Neural progenitor cell (in vitro differentiated cells): Measurements from ENCODE around the gene TRIM47. TPM values are rescaled to one million over a fixed set of nuclear protein-coding genes. Genes with fewer than 3 reads are reported as not detected.
A peak's percentile ranks its signal among the peaks of the same experiment; 100 is the strongest.

Source experiments
- DNase-seq: peaks from one replicate; pipeline ENCODE4 v3.0.0-alpha.2; 2016; ENCODE audit warnings: low spot score
- H2AFZ ChIP-seq: fragments of 200-600 bp; sonication (generic); replicated peaks from 2 replicates; pipeline ENCODE4 v1.6.1; 2016; ENCODE audit warnings: antibody characterized with exemption
- H3F3A ChIP-seq: fragments of 200-600 bp; sonication (generic); 2 replicates; pipeline ENCODE4 v1.6.1; 2016; ENCODE audit warnings: antibody characterized with exemption, low read depth
- H3K27ac ChIP-seq: fragments of 200-600 bp; sonication (generic); 2 replicates; pipeline ENCODE4 v1.5.1; 2016; ENCODE audit warnings: mild to moderate bottlenecking
- H3K27me3 ChIP-seq: fragments of 200-600 bp; sonication (generic); 2 replicates; pipeline ENCODE4 v1.6.1; 2016; ENCODE audit warnings: mild to moderate bottlenecking, moderate library complexity
- H3K36me3 ChIP-seq: fragments of 200-600 bp; sonication (generic); 2 replicates; pipeline ENCODE4 v1.5.1; 2016
- H3K4me1 ChIP-seq: fragments of 200-600 bp; sonication (generic); 2 replicates; pipeline ENCODE4 v1.6.1; 2016; ENCODE audit warnings: mixed run types
- H3K4me2 ChIP-seq: fragments of 200-600 bp; sonication (generic); 2 replicates; pipeline ENCODE4 v1.6.1; 2016
- H3K4me3 ChIP-seq: fragments of 200-600 bp; sonication (generic); 2 replicates; pipeline ENCODE4 v1.5.1; 2016
- H3K79me2 ChIP-seq: fragments of 200-600 bp; sonication (generic); 2 replicates; pipeline ENCODE4 v1.6.1; 2016; ENCODE audit warnings: low read depth
- H3K9ac ChIP-seq: fragments of 200-600 bp; sonication (generic); 2 replicates; pipeline ENCODE4 v1.6.1; 2016
- H3K9me3 ChIP-seq: fragments of 200-600 bp; sonication (generic); 2 replicates; pipeline ENCODE4 v1.5.1; 2016; ENCODE audit warnings: low read depth
- H4K20me1 ChIP-seq: fragments of 200-600 bp; sonication (generic); 2 replicates; pipeline ENCODE4 v1.6.1; 2016; ENCODE audit warnings: low read depth
- H3K27ac Mint-ChIP-seq: 3 replicates; pipeline ENCODE4 v1.8.0; 2021; ENCODE audit warnings: mixed read lengths
- H3K27me3 Mint-ChIP-seq: 2 replicates; pipeline ENCODE4 v1.8.0; 2022; ENCODE audit warnings: low read depth, mild to moderate bottlenecking, inconsistent platforms, moderate library complexity, mixed read lengths; ENCODE audit not compliant: insufficient read depth
- H3K36me3 Mint-ChIP-seq: 3 replicates; pipeline ENCODE4 v1.8.0; 2021; ENCODE audit warnings: mixed read lengths
- H3K4me1 Mint-ChIP-seq: 3 replicates; pipeline ENCODE4 v1.8.0; 2021; ENCODE audit warnings: mixed read lengths
- H3K4me3 Mint-ChIP-seq: 3 replicates; pipeline ENCODE4 v1.8.0; 2021; ENCODE audit warnings: mild to moderate bottlenecking, moderate library complexity, mixed read lengths
- H3K9me3 Mint-ChIP-seq: 3 replicates; pipeline ENCODE4 v1.8.0; 2020; ENCODE audit warnings: mixed read lengths
- EZH2 ChIP-seq: fragments of 200-600 bp; sonication (generic); IDR thresholded peaks from 2 replicates; pipeline ENCODE4 v1.6.1; 2017; ENCODE audit warnings: antibody characterized with exemption, mild to moderate bottlenecking, moderate library complexity
- EZH2phosphoT487 ChIP-seq: fragments of 200-600 bp; sonication (generic); IDR thresholded peaks from 2 replicates; pipeline ENCODE4 v1.6.1; 2017; ENCODE audit warnings: antibody characterized with exemption
- total RNA-seq: library from RNA; depleted of rRNA; stranded (reverse); fragments of >200 nt; gene quantifications from 2 replicates; pipeline ENCODE4 v1.2.3, GENCODE V29; 2015; ENCODE audit warnings: low replicate concordance
- TF ChIP-seq, protein P1 (sequence below): fragments of 200-600 bp; sonication (generic); IDR thresholded peaks from 2 replicates; pipeline ENCODE4 v1.5.1; 2017; ENCODE audit warnings: antibody characterized with exemption, mild to moderate bottlenecking

Gene TRIM47
- total RNA-seq, 1 donor from 2014 or later = 1.3 TPM

DNA sequence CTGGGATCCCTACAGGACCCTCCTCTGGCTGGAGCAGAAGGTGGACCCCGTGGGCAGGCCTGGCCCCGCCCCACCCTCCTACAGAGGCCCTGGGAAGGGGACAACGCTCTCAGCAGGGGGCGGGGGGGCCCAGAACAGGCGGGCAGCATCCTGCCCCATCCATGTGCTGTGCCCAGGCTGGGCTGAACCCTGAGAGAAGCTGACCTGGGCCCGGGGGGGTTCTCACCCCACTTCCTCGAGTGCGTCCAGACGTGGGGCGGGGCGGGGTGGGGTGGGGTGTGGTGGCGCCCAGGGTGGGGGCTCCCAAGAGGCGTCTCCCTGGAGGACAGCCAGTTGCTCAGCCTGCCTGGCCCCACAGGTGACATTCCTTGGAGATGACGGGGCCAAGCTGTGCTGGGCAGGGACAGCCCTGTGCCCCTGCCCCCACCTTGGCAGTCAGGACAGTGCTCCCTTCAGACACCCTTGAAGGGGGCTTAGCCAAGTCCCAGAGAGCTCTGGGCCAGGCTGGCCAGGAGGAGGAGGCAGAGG lies 33.8 kb downstream of the TRIM47 start:
- Histone ChIP-seq H4K20me1 (peaks cover 6% of the 10 kb centered on the region), H3K4me2 (no peak overlapping the region), H3K4me3 (no peak overlapping the region), H3K9me3 (no peaks in the 10 kb centered on the region), H3K79me2 (no peaks in the 10 kb centered on the region), H3K4me1 (no peaks in the 10 kb centered on the region), H3F3A (peaks cover 20% of the 10 kb centered on the region), H3K27me3 (no peaks in the 10 kb centered on the region), H3K9ac (no peak overlapping the region), H3K27ac (no peak overlapping the region), H2AFZ (no peak overlapping the region), H3K36me3 (no peaks in the 10 kb centered on the region)
- Mint-ChIP-seq H3K27ac (no peak overlapping the region), H3K27me3 (peaks cover 2% of the 10 kb centered on the region), H3K36me3 (peaks cover 3% of the 10 kb centered on the region), H3K4me1 (peaks cover 6% of the 10 kb centered on the region), H3K9me3 (no peaks in the 10 kb centered on the region), H3K4me3 (no peak overlapping the region)
- no peak for DNase-seq
- TF ChIP-seq, protein P1, sequence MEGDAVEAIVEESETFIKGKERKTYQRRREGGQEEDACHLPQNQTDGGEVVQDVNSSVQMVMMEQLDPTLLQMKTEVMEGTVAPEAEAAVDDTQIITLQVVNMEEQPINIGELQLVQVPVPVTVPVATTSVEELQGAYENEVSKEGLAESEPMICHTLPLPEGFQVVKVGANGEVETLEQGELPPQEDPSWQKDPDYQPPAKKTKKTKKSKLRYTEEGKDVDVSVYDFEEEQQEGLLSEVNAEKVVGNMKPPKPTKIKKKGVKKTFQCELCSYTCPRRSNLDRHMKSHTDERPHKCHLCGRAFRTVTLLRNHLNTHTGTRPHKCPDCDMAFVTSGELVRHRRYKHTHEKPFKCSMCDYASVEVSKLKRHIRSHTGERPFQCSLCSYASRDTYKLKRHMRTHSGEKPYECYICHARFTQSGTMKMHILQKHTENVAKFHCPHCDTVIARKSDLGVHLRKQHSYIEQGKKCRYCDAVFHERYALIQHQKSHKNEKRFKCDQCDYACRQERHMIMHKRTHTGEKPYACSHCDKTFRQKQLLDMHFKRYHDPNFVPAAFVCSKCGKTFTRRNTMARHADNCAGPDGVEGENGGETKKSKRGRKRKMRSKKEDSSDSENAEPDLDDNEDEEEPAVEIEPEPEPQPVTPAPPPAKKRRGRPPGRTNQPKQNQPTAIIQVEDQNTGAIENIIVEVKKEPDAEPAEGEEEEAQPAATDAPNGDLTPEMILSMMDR = no peak
- TF ChIP-seq EZH2phosphoT487 = no peak

DNA sequence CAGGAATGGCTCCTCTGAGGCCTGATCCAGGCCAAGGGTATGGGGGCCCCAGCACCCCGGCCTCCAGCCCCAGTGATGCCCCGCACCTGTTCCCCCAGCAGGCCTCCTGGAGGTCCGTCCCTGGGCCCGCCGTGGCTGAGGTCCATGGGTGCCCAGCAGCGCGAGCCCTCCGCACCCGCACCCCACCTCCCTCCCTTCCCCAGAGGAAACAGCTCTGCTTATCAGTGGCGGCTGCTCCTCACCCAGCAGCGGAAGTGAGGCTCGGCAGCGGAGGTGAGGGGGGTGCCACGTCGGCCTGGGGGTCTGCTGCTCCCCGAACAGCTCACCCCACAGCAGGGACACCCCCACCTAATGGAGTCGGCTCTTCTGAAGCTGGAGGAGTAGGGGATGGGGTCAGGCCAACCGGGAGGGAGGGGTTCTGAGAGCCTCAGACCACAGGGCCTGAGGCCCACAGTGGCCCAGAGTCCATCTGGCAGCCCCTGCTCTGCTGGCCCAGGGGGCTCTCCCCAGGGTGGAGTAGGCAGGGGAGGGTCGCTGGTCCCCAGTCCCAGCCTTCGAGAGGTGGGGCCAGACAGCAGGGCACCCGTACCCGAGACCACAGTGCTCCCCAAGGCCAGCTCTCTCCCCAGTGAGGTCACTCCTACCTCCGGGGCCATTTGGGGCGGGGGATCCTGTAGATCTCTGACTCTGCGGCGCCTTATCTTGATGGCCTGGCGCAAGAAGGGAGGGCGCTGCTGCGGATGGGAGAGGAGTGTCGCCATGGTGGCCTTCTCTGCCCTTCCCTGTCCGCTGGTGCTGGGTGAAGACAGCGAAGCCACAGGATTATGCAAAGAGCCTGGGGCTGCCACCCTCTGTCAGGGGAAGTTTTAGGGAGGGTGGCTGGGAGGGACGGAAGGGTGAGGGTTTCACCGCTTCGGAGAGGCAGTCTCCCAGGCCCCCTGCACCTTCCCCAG lies 34.5 kb downstream of the TRIM47 start, which contains the start of gene UNC13D:
TSS of gene UNC13D (minus strand) at position 828 of the 953 bp plus-strand sequence. CDS start at position 761, 67 bp downstream.
- Mint-ChIP-seq H3K4me3 (no peak within 1 kb of the TSS), H3K4me1 (peaks cover 6% of the 10 kb centered on the region), H3K9me3 (no peaks in the 10 kb centered on the region), H3K27me3 (peaks cover 2% of the 10 kb centered on the region), H3K27ac (peak within 1 kb of the TSS; percentile 37), H3K36me3 (peaks cover 3% of the 10 kb centered on the region)
- H2AFZ ChIP-seq = no peak within 1 kb of the TSS
- H3K27me3 ChIP-seq = no peaks in the 10 kb centered on the region
- no peak for DNase-seq
- no peak within 1 kb of the TSS for H3K27ac ChIP-seq
- no peak within 1 kb of the TSS for H3K4me2 ChIP-seq
- no peak within 1 kb of the TSS for H3K4me3 ChIP-seq
- no peaks in the 10 kb centered on the region for H3K36me3 ChIP-seq
- H3K4me1 ChIP-seq = no peaks in the 10 kb centered on the region
- H4K20me1 ChIP-seq = peaks cover 6% of the 10 kb centered on the region
- no peaks in the 10 kb centered on the region for H3K79me2 ChIP-seq
- peaks cover 17% of the 10 kb centered on the region for H3F3A ChIP-seq
- no peak within 1 kb of the TSS for H3K9ac ChIP-seq
- no peaks in the 10 kb centered on the region for H3K9me3 ChIP-seq
- TF ChIP-seq EZH2 (no peak), EZH2phosphoT487 (no peak)
- TF ChIP-seq, protein P1 = no peak

GRCh38 chr17:75842963-75843576 lies 35.3 kb downstream of the TRIM47 start:
- H3F3A ChIP-seq = peaks cover 14% of the 10 kb centered on the region
- peaks cover 3% of the 10 kb centered on the region for H3K27me3 Mint-ChIP-seq
- no peak overlapping the region for H2AFZ ChIP-seq
- H3K4me3 Mint-ChIP-seq = no peak overlapping the region
- H4K20me1 ChIP-seq = peaks cover 6% of the 10 kb centered on the region
- H3K27ac Mint-ChIP-seq = no peak overlapping the region
- no peak overlapping the region for H3K4me2 ChIP-seq
- no peak overlapping the region for H3K9ac ChIP-seq
- no peaks in the 10 kb centered on the region for H3K79me2 ChIP-seq
- no peak overlapping the region for H3K4me3 ChIP-seq
- H3K4me1 Mint-ChIP-seq = peaks cover 6% of the 10 kb centered on the region
- H3K27ac ChIP-seq = no peak overlapping the region
- DNase-seq = no peak
- H3K27me3 ChIP-seq = no peaks in the 10 kb centered on the region
- H3K36me3 Mint-ChIP-seq = no peaks in the 10 kb centered on the region
- no peaks in the 10 kb centered on the region for H3K36me3 ChIP-seq
- no peaks in the 10 kb centered on the region for H3K9me3 Mint-ChIP-seq
- TF ChIP-seq, protein P1 = no peak
- TF ChIP-seq EZH2 = no peak
- no peak for TF ChIP-seq EZH2phosphoT487
- H3K9me3 ChIP-seq = no peaks in the 10 kb centered on the region
- H3K4me1 ChIP-seq = no peaks in the 10 kb centered on the region
